LNCaP clone FGC (cell line): ENCODE measurements around the gene EYA3.

Experiments used
- DNase-seq: peaks from one replicate; pipeline ENCODE4 v3.0.0-alpha.2; 2011; ENCODE audit warnings: low read depth
- H3K4me3 ChIP-seq: 2 replicates; pipeline ENCODE4 v1.5.1; 2011; ENCODE audit warnings: mild to moderate bottlenecking, low read depth, low read length, control low read depth
- CTCF ChIP-seq: IDR thresholded peaks from 2 replicates; pipeline ENCODE4 v1.5.1; 2012; ENCODE audit warnings: mild to moderate bottlenecking; ENCODE audit not compliant: control insufficient read depth, insufficient read depth; ENCODE audit errors: extremely low read depth

EYA3 gene

GRCh38 chr1:27945020-27945419 is 143.4 kb downstream of the EYA3 start:
- H3K4me3 ChIP-seq = no peak overlapping the region
- no peak for TF ChIP-seq CTCF
- no peak for DNase-seq

GRCh38 chr1:27941671-27942540 is 146.5 kb downstream of the EYA3 start:
- H3K4me3 ChIP-seq = no peak overlapping the region
- TF ChIP-seq CTCF = no peak
- DNase-seq = no peak

GRCh38 chr1:27940870-27941560 is 147.4 kb downstream of the EYA3 start:
- no peak for TF ChIP-seq CTCF
- H3K4me3 ChIP-seq = no peak overlapping the region
- DNase-seq = no peak

GRCh38 chr1:27940297-27940696 is 148.1 kb downstream of the EYA3 start:
- no peak overlapping the region for H3K4me3 ChIP-seq
- no peak for DNase-seq
- peak; percentile 16; the same call in 1 of the 2 replicates for TF ChIP-seq CTCF

GRCh38 chr1:27938488-27938887 is 149.9 kb downstream of the EYA3 start:
- no peak for DNase-seq
- TF ChIP-seq CTCF = no peak
- H3K4me3 ChIP-seq = no peak overlapping the region

GRCh38 chr1:27937524-27937836 is 150.9 kb downstream of the EYA3 start:
- no peak overlapping the region for H3K4me3 ChIP-seq
- TF ChIP-seq CTCF = no peak
- DNase-seq = no peak
